ENCODE data around the gene NENF. TPM values are rescaled to one million over a fixed set of nuclear protein-coding genes. Genes with fewer than 3 reads are reported as not detected.

NENF gene
- total RNA-seq, 2 donors from 2014 or later, result 18.9 to 31.8 TPM

DNA sequence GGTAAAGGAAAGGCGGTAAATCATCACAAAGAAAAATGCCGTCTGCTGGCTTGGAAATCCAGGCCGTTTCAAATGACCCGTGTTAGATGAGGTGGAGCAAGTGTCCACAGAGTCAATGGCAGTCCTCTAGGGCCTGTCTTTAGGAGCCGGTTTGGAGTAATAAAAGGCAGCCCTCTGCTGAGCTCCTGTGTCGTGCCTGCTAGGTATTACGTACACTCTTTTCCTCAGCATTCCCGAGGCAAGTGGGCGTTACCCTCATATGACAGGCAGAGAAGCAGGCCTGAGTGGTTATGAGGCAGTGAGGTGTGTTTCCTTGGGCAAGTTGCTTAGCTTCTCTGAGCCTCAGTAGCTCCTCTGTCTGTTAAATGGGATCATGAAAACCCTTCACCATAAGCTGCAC lies 7.7 kb downstream of the NENF start:
- no peaks in the 10 kb centered on the region for H3K9me3 Mint-ChIP-seq
- ATAC-seq (no peak), DNase-seq (ENCODE audit: low spot score) (no peak)
- H3K4me3 Mint-ChIP-seq, result no peak overlapping the region
- H3K4me1 Mint-ChIP-seq (ENCODE audit: low read depth in 2 of 2), result peaks cover 0 to 6% of the 10 kb centered on the region in 2 donors
- no peaks in the 10 kb centered on the region for H3K27me3 Mint-ChIP-seq
- H3K36me3 Mint-ChIP-seq, result no peaks in the 10 kb centered on the region
- no peak overlapping the region for H3K27ac Mint-ChIP-seq

DNA sequence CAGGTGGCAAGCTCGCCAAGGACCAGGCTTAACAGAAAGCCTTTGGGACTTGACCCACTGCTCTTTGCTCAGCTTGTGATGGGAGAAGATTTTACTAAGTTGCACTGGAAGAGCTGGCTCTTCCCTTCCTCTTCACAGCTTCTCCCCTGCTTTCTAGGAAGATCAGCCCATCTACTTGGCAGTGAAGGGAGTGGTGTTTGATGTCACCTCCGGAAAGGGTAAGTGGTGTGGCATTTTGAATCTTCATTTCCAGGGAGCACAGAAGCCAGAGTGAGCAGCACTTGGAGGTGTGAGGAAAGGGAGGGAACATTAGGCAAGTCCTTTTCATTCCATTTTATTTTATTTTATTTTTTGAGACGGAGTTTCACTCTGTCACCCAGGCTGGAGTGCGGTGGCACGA lies 9.7 kb downstream of the NENF start:
- Mint-ChIP-seq H3K27me3 (no peaks in the 10 kb centered on the region), H3K4me1 (ENCODE audit: low read depth in 2 of 2) (peaks cover 0 to 3% of the 10 kb centered on the region in 2 donors), H3K4me3 (no peak overlapping the region), H3K36me3 (no peaks in the 10 kb centered on the region), H3K27ac (no peak overlapping the region), H3K9me3 (no peaks in the 10 kb centered on the region)
- DNase-seq (ENCODE audit: low spot score), result no peak
- no peak for ATAC-seq

DNA sequence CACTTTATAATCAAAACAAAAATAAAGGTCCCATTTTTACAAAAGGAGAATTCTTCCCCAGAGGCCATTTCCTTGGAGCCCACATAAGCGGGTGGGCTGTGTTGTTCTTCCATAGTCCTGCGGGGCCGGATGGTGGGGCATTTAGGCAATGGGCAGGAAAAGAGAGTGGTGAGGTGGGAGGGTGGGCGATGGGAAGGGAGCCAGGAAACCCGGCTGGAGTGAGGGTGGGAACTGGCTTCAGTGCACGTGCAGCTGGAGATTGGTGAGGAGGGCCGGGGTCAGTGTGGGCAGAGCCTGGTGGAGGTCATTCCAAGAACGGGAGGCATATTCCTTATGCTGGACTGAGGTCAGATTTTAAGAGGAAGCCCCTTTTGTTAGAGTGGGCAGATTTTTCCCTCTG lies 13.6 kb downstream of the NENF start:
- no peaks in the 10 kb centered on the region for H3K36me3 Mint-ChIP-seq
- no peaks in the 10 kb centered on the region for H3K9me3 Mint-ChIP-seq
- no peak overlapping the region for H3K4me3 Mint-ChIP-seq
- no peaks in the 10 kb centered on the region for H3K27me3 Mint-ChIP-seq
- no peak overlapping the region for H3K27ac Mint-ChIP-seq
- no peak for DNase-seq (ENCODE audit: low spot score)
- ATAC-seq, result no peak
- H3K4me1 Mint-ChIP-seq (ENCODE audit: low read depth in 2 of 2), result no peaks in the 10 kb centered on the region

DNA sequence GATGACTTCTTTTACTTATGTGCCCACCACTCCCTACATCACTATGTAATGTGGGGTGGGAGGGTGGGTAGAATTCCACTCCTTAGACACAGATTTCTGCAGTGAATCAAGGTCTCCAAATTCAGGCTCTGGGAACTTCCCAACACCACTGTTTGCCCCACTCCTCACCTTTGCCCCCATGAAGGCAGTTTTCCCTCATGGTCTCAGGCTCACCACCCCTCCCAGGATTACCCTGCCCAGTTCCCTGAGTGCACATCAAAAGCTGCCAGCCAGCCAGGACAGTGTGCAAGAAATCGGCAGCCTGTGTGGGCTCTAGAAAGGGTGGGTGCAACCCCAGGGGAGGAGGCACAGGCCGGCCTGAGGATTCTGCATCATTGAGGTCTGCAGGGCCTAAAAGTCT lies 14.8 kb downstream of the NENF start:
- Mint-ChIP-seq H3K36me3 (no peaks in the 10 kb centered on the region), H3K4me3 (no peak overlapping the region), H3K27ac (no peak overlapping the region), H3K4me1 (ENCODE audit: low read depth in 2 of 2) (no peaks in the 10 kb centered on the region), H3K27me3 (no peaks in the 10 kb centered on the region), H3K9me3 (no peaks in the 10 kb centered on the region)
- DNase-seq (ENCODE audit: low spot score) (no peak), ATAC-seq (no peak)

DNA sequence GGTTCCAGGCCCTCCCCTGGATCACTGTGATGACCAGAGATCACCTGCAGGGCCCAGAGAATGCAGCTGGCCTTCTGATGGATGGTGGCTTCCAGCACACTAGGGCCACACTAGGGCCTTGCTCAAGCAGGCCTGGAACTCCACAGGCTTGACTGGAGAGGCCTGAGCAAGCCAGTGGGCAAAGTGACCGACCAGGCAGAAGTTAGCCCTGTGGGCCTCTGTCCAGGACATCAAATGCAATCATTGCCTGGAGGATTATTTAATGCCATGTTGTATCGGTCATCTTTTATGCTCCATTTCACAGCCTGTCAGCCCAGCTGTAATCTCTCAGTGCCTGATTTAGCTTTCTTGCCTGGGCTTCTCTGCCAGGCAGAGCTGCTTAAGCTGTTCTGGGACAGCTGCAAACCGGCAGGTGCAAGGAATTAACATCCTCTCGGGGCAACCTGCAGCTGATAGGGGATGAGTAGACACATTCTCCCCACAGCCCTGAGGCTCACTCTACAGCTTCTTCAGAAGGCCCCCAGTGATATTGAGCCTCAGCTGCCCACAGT lies 17.7 kb downstream of the NENF start:
- H3K4me3 Mint-ChIP-seq, result no peak overlapping the region
- H3K27ac Mint-ChIP-seq, result no peak overlapping the region
- H3K4me1 Mint-ChIP-seq (ENCODE audit: low read depth in 2 of 2), result peaks cover 0 to 2% of the 10 kb centered on the region in 2 donors
- no peaks in the 10 kb centered on the region for H3K9me3 Mint-ChIP-seq
- DNase-seq (ENCODE audit: low spot score) (no peak), ATAC-seq (no peak)
- H3K27me3 Mint-ChIP-seq, result peaks cover 0 to 2% of the 10 kb centered on the region in 2 donors
- H3K36me3 Mint-ChIP-seq, result no peaks in the 10 kb centered on the region

DNA sequence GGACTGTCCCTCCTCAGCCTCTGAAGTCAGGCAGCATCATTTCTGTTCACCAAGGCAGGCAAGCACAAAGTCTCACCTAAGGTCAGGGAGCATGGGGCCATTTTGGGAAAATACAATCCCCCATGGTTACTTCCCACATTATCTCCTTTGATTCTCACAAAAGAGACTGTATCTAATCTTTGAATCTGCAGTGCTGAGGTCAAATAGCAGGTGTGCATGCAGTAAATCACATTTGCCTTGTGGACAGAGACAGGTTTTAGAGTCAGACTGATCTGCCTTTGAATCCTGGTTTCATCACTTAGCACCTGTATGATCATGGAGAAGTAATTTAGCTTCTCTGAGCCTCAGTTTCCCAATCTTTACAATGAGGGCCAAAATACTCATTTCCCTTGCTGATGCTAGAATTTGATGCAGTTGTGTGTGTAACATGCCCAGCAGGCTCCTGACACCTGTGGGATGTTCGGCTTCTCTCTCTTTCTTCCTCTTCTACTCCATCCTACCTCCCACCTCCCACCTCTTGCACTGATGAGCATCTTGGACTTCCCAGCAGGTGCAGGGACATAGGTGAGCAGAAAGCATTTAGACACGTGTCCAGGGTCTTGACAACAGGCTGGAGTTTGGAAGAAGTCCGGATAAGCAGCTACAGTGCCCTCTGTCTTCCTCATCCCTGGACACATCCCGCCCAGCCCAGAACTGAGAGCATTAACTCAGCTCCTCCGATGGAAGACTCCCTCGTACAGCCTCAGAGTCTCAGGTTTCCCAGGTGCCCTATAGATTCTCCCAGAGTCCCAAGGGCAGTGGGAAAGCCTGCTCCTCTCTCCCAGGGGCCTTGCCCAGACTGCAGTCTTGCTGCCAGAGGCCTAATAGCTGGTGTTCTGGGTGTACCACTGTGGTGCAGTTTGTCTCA lies 18.9 kb downstream of the NENF start:
- Mint-ChIP-seq H3K4me3 (no peak overlapping the region), H3K4me1 (ENCODE audit: low read depth in 2 of 2) (peaks cover 0 to 2% of the 10 kb centered on the region in 2 donors), H3K36me3 (no peaks in the 10 kb centered on the region), H3K27ac (no peak overlapping the region), H3K27me3 (peaks cover 0 to 2% of the 10 kb centered on the region in 2 donors), H3K9me3 (no peaks in the 10 kb centered on the region)
- DNase-seq (ENCODE audit: low spot score) (no peak), ATAC-seq (no peak)

DNA sequence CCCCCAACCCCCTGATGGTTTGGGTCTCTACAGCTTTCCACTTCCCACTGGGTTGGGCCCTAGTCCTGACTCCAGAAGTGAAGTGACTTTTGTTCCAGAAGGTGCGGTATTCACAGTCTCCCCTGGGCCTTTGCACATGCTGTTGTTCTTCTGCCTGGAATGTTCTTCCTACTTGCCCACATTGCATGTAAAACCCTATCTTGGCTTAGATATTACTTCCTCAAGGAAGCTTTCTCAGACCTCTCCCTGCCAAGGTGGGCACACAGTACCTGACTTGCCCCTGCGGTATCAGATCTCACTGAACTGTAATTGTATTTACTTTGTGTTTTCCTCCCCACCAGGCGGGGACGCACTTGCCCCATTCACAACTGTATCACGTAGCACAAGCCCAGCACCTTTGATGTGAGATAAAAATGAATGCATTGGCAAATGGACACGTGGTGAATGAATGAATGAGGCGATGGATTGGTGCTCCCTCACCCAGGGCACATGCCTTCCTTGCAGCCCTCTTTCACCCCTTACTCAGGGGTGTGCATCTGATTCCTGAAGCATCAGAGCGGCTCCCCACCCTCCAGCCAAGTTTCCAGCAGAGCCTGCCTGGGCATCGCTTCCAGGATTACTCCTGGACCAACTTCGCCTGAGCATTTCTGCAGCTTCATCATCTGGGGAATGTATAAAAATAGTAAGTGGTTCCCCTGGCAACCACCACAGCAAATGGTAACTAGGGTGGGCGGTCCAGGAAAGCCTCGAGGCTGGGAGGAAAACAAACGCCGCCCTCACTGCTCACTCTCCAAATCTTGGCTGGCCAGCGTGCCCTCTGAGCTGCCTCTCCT lies 19.8 kb downstream of the NENF start:
- Mint-ChIP-seq H3K36me3 (no peaks in the 10 kb centered on the region), H3K9me3 (no peaks in the 10 kb centered on the region), H3K27ac (peak overlapping the region in 1 of 2 donors; percentile 47), H3K4me3 (no peak overlapping the region), H3K27me3 (peaks cover 0 to 2% of the 10 kb centered on the region in 2 donors), H3K4me1 (ENCODE audit: low read depth in 2 of 2) (peaks cover 0 to 2% of the 10 kb centered on the region in 2 donors)
- DNase-seq (ENCODE audit: low spot score) (no peak), ATAC-seq (no peak)

DNA sequence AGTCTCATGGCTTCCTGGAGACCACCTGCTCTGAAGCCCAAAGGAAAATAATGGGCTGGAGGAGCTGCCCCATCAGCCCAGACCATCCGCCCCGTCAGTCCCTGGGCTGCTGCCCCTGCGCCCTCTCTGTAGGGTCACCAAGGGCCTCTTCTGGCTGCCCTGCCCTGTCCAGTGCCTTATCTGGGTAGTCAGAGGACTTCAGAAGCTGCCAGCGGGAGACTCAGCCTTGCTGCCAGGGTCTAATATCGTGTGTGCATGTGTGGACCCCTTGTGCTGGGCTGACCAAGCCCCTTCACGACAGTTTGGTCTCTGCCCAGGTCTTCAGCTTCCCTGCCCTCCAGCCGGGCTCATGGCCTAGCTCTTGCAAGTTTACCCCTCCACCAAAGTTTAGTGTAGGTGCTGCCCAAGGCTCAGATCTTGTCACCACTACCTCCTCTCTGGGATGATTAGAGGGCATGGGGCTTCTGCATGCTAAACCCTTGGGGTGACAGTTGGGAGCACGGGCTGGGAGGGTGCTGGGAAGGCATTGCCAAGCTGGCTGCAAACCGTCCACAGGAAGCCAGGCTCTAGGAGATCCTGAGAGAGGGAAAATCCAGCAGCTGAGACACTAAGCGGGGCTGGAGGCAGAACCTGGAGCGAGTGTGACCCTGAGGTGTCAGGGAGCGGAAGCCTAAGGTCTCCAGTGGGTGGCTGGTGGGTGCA lies 20.6 kb downstream of the NENF start:
- ATAC-seq, result no peak

DNA sequence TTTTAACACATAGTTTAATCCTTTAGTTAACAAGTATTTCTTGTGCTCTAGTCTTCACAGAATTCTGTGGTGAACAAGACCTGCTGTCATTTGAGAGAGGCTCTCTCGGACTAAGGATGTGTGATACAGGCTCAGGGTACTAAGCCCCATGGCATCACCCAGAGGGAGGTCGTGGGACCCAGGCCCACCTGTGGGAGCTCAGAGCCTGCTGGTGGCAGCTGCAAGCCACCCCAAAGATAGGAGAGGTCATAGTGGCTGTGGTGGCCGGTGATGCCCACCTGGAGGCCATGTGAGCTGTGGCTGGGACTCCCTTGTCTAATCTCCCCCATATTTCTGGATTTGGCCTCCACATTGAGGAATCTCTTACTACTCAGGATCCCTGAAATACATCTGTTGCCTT lies 22.0 kb downstream of the NENF start:
- no peak for DNase-seq (ENCODE audit: low spot score)
- peaks cover 0 to 7% of the 10 kb centered on the region in 2 donors for H3K4me1 Mint-ChIP-seq (ENCODE audit: low read depth in 2 of 2)
- H3K36me3 Mint-ChIP-seq, result no peaks in the 10 kb centered on the region
- H3K27me3 Mint-ChIP-seq, result peaks cover 0 to 2% of the 10 kb centered on the region in 2 donors
- ATAC-seq, result no peak
- no peak overlapping the region for H3K27ac Mint-ChIP-seq
- H3K9me3 Mint-ChIP-seq, result no peaks in the 10 kb centered on the region
- no peak overlapping the region for H3K4me3 Mint-ChIP-seq

More for the DNA sequence above, 20.6 kb downstream of the NENF start:
- no peak for DNase-seq (ENCODE audit: low spot score)
- Mint-ChIP-seq H3K36me3 (no peaks in the 10 kb centered on the region), H3K4me3 (no peak overlapping the region), H3K9me3 (no peaks in the 10 kb centered on the region), H3K4me1 (ENCODE audit: low read depth in 2 of 2) (peaks cover 0 to 3% of the 10 kb centered on the region in 2 donors), H3K27ac (no peak overlapping the region), H3K27me3 (peaks cover 0 to 2% of the 10 kb centered on the region in 2 donors)

DNA sequence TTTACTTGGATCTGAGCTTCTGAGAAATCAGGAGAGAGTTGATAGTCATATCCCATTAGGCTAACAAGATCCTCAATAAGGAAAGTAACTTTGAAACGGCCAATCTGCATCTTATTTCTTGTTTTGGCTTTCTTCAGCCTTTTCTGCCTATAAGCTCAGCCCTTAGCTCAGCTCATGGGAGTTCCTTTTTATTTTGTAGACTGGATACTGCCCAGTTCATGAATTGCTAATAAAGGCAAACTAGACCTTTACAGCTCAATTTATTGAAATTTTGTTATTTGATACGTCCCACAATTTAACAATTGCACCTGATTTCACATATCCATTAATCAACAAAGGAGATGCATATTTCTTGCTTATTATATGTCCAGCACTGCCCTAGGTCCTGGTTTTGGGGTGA lies 22.7 kb downstream of the NENF start:
- Mint-ChIP-seq H3K36me3 (no peaks in the 10 kb centered on the region), H3K9me3 (no peaks in the 10 kb centered on the region), H3K4me1 (ENCODE audit: low read depth in 2 of 2) (peaks cover 0 to 7% of the 10 kb centered on the region in 2 donors), H3K27me3 (peaks cover 0 to 2% of the 10 kb centered on the region in 2 donors), H3K27ac (no peak overlapping the region), H3K4me3 (no peak overlapping the region)
- no peak for DNase-seq (ENCODE audit: low spot score)
- ATAC-seq, result no peak

DNA sequence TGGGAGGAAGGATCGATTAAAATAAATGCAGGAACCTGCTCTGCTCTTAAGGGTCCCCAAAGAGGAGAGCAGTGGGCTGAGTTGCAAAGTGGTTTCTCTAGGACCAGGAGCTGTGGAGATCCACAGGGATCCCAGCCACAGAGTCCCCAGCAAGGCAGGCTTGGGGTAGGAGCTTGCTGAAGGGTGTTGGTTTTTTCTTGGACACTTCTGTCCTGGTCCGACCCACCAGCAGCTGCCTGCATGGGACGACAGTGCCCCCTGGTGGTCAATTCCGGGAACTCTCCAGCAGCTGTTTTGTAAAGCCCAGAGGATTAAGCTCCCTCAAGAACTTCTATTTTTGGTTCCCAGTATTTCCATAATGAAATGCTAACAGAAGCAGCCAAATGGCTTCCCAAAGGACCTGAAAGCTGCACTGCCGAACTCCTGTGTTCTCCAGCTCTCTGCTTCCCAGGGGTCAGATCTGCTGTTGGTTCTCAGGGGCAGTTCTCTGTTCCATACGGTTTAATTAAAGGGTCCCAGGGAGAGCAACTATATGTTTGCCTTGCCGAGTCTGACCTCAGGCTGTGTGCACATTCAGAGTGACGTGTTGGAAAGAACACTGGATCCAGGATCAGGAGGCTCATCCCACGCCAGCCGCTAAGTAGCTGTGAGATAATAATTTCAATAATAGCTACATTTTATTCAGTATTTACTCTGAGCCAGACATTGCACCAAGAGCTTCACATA lies 23.2 kb downstream of the NENF start:
- Mint-ChIP-seq H3K27me3 (peaks cover 0 to 2% of the 10 kb centered on the region in 2 donors), H3K36me3 (no peaks in the 10 kb centered on the region), H3K4me1 (ENCODE audit: low read depth in 2 of 2) (peaks cover 0 to 7% of the 10 kb centered on the region in 2 donors), H3K4me3 (no peak overlapping the region), H3K9me3 (no peaks in the 10 kb centered on the region), H3K27ac (no peak overlapping the region)
- ATAC-seq, result peak; percentile 70 to 74
- peak; percentile 85 for DNase-seq (ENCODE audit: low spot score)

DNA sequence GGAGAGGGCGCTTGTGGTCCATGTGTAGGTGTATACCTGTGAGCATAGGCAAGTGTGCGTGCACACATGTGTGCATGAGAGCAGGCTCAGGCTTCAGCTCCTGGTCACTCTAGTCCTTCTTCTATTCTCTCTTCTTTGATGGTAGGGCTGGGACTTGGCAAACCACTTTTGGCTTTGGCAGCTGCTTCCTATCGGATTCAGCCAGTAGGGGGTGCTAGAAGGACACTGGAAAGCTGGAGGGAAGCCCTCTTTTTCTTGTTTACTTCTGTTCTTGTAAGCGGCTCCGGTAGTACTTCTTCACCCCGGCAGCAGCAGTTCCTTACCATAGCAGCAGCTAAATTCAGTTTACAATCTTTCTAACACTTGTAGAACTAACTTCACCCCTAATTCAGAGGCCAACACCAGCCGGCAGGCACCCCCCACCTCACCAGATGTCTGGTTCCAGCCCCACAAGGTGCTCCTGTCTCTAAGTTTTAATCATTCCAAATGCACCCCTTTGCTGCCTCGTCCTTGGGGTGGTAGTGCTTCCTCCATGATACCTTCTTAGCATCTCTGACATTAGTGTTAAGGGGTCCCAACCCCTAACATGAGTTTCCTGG lies 25.1 kb downstream of the NENF start:
- peaks cover 0 to 2% of the 10 kb centered on the region in 2 donors for H3K27me3 Mint-ChIP-seq
- H3K9me3 Mint-ChIP-seq, result no peaks in the 10 kb centered on the region
- H3K36me3 Mint-ChIP-seq, result no peaks in the 10 kb centered on the region
- H3K27ac Mint-ChIP-seq, result no peak overlapping the region
- peaks cover 0 to 7% of the 10 kb centered on the region in 2 donors for H3K4me1 Mint-ChIP-seq (ENCODE audit: low read depth in 2 of 2)
- H3K4me3 Mint-ChIP-seq, result no peak overlapping the region
- DNase-seq (ENCODE audit: low spot score), result peak; percentile 76
- ATAC-seq, result no peak
